Activated CD4-positive, CD25-positive, alpha-beta regulatory T cell treated with anti-CD3 and anti-CD28 coated beads, Interleukin-2, amount 50 U/mL, for 16 hours (primary cell): Measurements from ENCODE around the gene TRMT2A.

ENCODE experiments used
- DNase-seq: peaks from one replicate; pipeline ENCODE4 v3.0.0-alpha.2; 2020; ENCODE audit warnings: low read depth, low spot score

The TRMT2A gene

DNA sequence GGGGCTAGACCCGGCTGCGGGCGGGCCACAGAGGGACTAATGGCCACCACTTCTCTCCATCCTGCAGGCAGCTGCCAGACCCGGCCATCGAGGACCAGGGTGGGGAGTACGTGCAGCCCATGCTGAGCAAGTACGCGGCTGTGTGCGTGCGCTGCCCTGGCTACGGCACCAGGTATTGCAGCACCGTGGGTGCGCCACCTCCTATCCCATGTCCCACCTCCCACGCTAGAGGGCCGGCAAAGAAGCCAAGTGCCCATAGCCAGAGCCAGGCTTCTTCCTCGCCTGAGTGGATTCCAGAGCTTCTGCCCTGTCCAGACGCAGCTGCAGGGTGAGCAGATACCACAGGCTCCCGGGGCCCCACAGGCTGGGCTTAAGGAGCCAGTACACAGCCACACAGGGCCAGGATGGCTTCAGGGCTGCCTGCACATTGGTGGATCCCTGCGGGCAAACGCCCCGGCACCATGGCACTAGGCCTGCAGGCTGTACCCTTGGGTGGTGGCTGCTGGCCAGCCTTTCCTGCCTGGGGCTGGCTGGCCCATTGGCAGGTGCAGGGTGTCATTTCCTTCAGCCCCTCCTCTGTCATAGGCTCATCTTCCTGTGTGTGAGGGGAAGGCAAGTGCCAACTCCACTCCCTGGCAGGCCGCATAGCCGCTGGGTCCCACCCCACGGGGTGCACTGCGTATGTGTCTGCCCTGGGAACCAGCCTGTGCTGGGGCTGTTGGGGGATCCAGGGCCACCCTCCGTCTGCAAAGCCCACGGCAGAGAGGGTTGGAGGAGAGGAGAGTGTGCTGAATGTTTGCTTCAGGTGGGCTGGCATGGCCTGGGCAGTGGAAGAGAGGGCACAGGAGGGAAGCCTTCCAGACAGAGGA, 53.5 kb downstream of the TRMT2A start:
- no peak for DNase-seq

DNA sequence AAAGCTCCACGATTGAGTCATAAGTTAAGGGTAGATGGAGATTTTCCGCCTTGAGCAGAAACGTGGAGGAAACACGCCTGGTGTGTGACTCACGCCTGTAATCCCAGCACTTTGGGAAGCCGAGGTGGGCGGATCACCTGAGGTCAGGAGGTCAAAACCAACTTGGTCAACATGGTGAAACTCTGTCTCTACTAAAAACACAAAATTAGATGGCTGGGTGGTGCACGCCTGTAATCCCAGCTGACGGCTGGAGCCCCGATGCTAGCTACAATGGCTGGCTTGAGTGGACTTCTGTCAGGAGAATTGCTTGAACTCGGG, 54.3 kb downstream of the TRMT2A start:
- DNase-seq: no peak

DNA sequence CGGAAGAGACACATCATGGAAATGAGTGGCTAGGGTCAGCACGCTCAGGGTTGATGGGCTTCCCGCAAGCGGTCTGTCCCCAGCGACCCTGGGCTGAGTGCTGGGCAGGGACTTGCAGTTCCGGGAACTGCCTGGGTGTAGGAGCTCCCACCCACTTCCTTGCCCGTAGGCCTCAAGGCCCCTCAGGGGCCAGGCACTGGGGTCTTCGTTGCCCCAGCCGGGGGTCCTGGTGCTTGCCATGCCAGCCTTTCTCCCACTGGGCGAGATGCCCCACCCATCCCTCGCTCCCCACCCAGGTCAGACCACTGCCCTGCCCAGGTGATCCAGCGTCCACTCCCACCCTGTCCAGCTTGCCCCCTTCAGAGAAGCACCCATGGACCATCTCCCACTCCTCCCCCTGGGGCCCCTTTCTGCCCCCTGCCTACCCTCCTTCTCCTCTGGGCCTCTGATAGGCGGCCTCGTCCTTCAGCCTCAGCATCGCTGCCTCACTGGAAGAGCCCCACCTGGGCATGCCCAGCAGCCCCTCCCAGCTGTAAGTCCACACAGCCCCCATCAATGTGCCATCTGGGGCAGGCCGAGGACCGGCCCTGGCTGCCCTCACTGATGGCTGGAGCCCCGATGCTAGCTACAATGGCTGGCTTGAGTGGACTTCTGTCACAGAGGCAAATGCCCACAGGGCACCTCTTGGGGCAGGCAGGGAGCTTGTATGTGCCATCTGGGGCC, 54.8 kb downstream of the TRMT2A start:
- no peak for DNase-seq
